Adipose tissue (tissue), 3 donors: ENCODE measurements around the gene SGTB. TPM values are rescaled to one million over a fixed set of nuclear protein-coding genes. Genes with fewer than 3 reads are reported as not detected.
"Not testable (repeated sequence)": the region's sequence is repeated elsewhere in the genome, so short reads cannot be mapped to it uniquely, and the experiment has no call there.

Experiments
- H3K27ac ChIP-seq: one replicate; pipeline ENCODE4 v1.5.1; 2013; ENCODE audit warnings: low read depth, low read length
- WGBS, 3 donors: extraction: QIAGEN DNeasy Blood & Tissue Kit; methylation state at CpG; one replicate each; pipeline ENCODE4 v1.1.7; 2013; 5-methylcytosine and 5-hydroxymethylcytosine counted together
- polyA plus RNA-seq, 3 donors: library from polyadenylated mRNA; stranded (reverse); fragments of 200-250 nt; gene quantifications; one replicate each; pipeline ENCODE4 v1.2.3, GENCODE V29; 2013
- donor health status: healthy with polysubstance abuse.
- donor health status: Bipolar disorder and iron deficiency.
- donor health status: healthy.

Gene SGTB
- polyA plus RNA-seq, 3 donors = 1.1 to 5.1 (median 2.0) TPM

- H3K27ac ChIP-seq = no peak overlapping the region
- WGBS, 3 donors = 77 to 88% (median 79%) methylated on average over 4 of the region's 4 CpGs
Measured at GRCh38 chr5:65738305-65738704, 16.4 kb upstream of the SGTB start.

GRCh38 chr5:65737842-65738241 is 15.9 kb upstream of the SGTB start:
- H3K27ac ChIP-seq = no peak overlapping the region
- 84 to 89% (median 88%) methylated on average over 7 of the region's 7 CpGs for WGBS, 3 donors

GRCh38 chr5:65736011-65736410 is 14.1 kb upstream of the SGTB start:
- no peak overlapping the region for H3K27ac ChIP-seq
- 67 to 95% (median 84%) methylated on average over 1 of the region's 1 CpG for WGBS, 3 donors

GRCh38 chr5:65734921-65735320 is 13.0 kb upstream of the SGTB start:
- WGBS, 3 donors = 55 to 83% (median 59%) methylated on average over 1 of the region's 1 CpG
- no peak overlapping the region for H3K27ac ChIP-seq

- not testable (repeated sequence) for H3K27ac ChIP-seq
- WGBS, 3 donors = 44 to 79% (median 59%) methylated on average over 7 of the region's 7 CpGs
Measured at GRCh38 chr5:65734196-65734775, 12.4 kb upstream of the SGTB start.

GRCh38 chr5:65732046-65732445 is 10.1 kb upstream of the SGTB start:
- 62 to 96% (median 67%) methylated on average over 3 of the region's 3 CpGs for WGBS, 3 donors
- not testable (repeated sequence) for H3K27ac ChIP-seq

GRCh38 chr5:65730910-65731309 is 9.0 kb upstream of the SGTB start:
- no peak overlapping the region for H3K27ac ChIP-seq
- 69 to 82% (median 77%) methylated on average over 2 of the region's 2 CpGs for WGBS, 3 donors

- WGBS, 3 donors = 89 to 93% (median 92%) methylated on average over 1 of the region's 1 CpG
Measured at GRCh38 chr5:65728218-65728617, 6.3 kb upstream of the SGTB start.

GRCh38 chr5:65727491-65728156 is 5.7 kb upstream of the SGTB start:
- 79 to 90% (median 80%) methylated on average over 7 of the region's 7 CpGs for WGBS, 3 donors
- no peak overlapping the region for H3K27ac ChIP-seq

More at GRCh38 chr5:65728218-65728617, 6.3 kb upstream of the SGTB start:
- H3K27ac ChIP-seq = no peak overlapping the region

GRCh38 chr5:65722575-65723403 is 880 bp upstream of the SGTB start:
- H3K27ac ChIP-seq = no peak overlapping the region
- 2 to 3% (median 3%) methylated on average over 28 of the region's 28 CpGs for WGBS, 3 donors

- WGBS, 3 donors = 3 to 4% (median 3%) methylated on average over 19 of the region's 19 CpGs
- H3K27ac ChIP-seq = no peak overlapping the region
Measured at GRCh38 chr5:65721050-65721719, 724 bp downstream of the SGTB start.

GRCh38 chr5:65718576-65719310 is 3.2 kb downstream of the SGTB start:
- no peak overlapping the region for H3K27ac ChIP-seq

- 71 to 94% (median 80%) methylated on average over 4 of the region's 4 CpGs for WGBS, 3 donors
- H3K27ac ChIP-seq = no peak overlapping the region
Measured at GRCh38 chr5:65708145-65708544, 13.8 kb downstream of the SGTB start.

- WGBS, 3 donors = 91 to 96% (median 95%) methylated on average over 4 of the region's 4 CpGs
- H3K27ac ChIP-seq = no peak overlapping the region
Measured at GRCh38 chr5:65707663-65708062, 14.2 kb downstream of the SGTB start.

- WGBS, 3 donors = 80 to 97% (median 88%) methylated on average over 2 of the region's 2 CpGs
- H3K27ac ChIP-seq = no peak overlapping the region
Measured at GRCh38 chr5:65704621-65705239, 17.2 kb downstream of the SGTB start.

GRCh38 chr5:65702036-65702435 is 19.9 kb downstream of the SGTB start:
- no peak overlapping the region for H3K27ac ChIP-seq
- 91 to 97% (median 95%) methylated on average over 3 of the region's 3 CpGs for WGBS, 3 donors

GRCh38 chr5:65699338-65699737 is 22.6 kb downstream of the SGTB start:
- H3K27ac ChIP-seq = no peak overlapping the region
- WGBS, 3 donors = 92 to 97% (median 93%) methylated on average over 4 of the region's 4 CpGs

GRCh38 chr5:65696892-65697291 is 25.0 kb downstream of the SGTB start:
- no peak overlapping the region for H3K27ac ChIP-seq
